ENCODE measurements around the gene RHOU.
"Not testable (repeated sequence)": the region's sequence is repeated elsewhere in the genome, so short reads cannot be mapped to it uniquely, and the experiment has no call there.

The RHOU gene

GRCh38 chr1:228734881-228735801 lies at the start of gene RHOU:
TSS of gene RHOU (plus strand) at chr1:228735479. CDS start at chr1:228735743, 264 bp downstream.
- peak; percentile 9 for DNase-seq (ENCODE audit: low read depth)

- no peak for DNase-seq (ENCODE audit: low read depth)
Measured at GRCh38 chr1:228687587-228687986, 47.7 kb upstream of the RHOU start.

GRCh38 chr1:228689255-228689654 lies 46.0 kb upstream of the RHOU start:
- no peak for DNase-seq (ENCODE audit: low read depth)

GRCh38 chr1:228691211-228691610 lies 44.1 kb upstream of the RHOU start:
- DNase-seq (ENCODE audit: low read depth), result no peak

- peak; percentile 10 for DNase-seq (ENCODE audit: low read depth)
Measured at GRCh38 chr1:228691926-228692325, 43.4 kb upstream of the RHOU start.

GRCh38 chr1:228694447-228694846 lies 40.8 kb upstream of the RHOU start:
- not testable (repeated sequence) for DNase-seq (ENCODE audit: low read depth)

GRCh38 chr1:228695015-228695955 lies 40.0 kb upstream of the RHOU start:
- DNase-seq (ENCODE audit: low read depth), result no peak

GRCh38 chr1:228697207-228698016 lies 37.9 kb upstream of the RHOU start:
- DNase-seq (ENCODE audit: low read depth), result peak; percentile 72

- DNase-seq (ENCODE audit: low read depth), result no peak
Measured at GRCh38 chr1:228698017-228698329, 37.3 kb upstream of the RHOU start.

GRCh38 chr1:228702433-228702832 lies 32.8 kb upstream of the RHOU start:
- DNase-seq (ENCODE audit: low read depth), result no peak

- no peak for DNase-seq (ENCODE audit: low read depth)
Measured at GRCh38 chr1:228706305-228706704, 29.0 kb upstream of the RHOU start.

- DNase-seq (ENCODE audit: low read depth), result no peak
Measured at GRCh38 chr1:228717081-228717480, 18.2 kb upstream of the RHOU start.

GRCh38 chr1:228721407-228721806 lies 13.9 kb upstream of the RHOU start:
- no peak for DNase-seq (ENCODE audit: low read depth)

GRCh38 chr1:228723287-228723686 lies 12.0 kb upstream of the RHOU start:
- no peak for DNase-seq (ENCODE audit: low read depth)

- no peak for DNase-seq (ENCODE audit: low read depth)
Measured at GRCh38 chr1:228723921-228724320, 11.4 kb upstream of the RHOU start.

- no peak for DNase-seq (ENCODE audit: low read depth)
Measured at GRCh38 chr1:228725178-228725577, 10.1 kb upstream of the RHOU start.

- DNase-seq (ENCODE audit: low read depth), result no peak
Measured at GRCh38 chr1:228727681-228728171, 7.6 kb upstream of the RHOU start.

GRCh38 chr1:228732426-228732825 lies 2.9 kb upstream of the RHOU start:
- DNase-seq (ENCODE audit: low read depth), result no peak

GRCh38 chr1:228733576-228733975 lies 1.7 kb upstream of the RHOU start:
- no peak for DNase-seq (ENCODE audit: low read depth)

GRCh38 chr1:228735871-228736586 lies 750 bp downstream of the RHOU start:
- no peak for DNase-seq (ENCODE audit: low read depth)

- DNase-seq (ENCODE audit: low read depth), result no peak
Measured at GRCh38 chr1:228736844-228737445, 1.7 kb downstream of the RHOU start.
